Adipocyte (in vitro differentiated cells): Measurements from ENCODE around the gene HS6ST2.

Experiments used
- DNase-seq: peaks from one replicate; pipeline ENCODE4 v3.0.0-alpha.2; 2015; ENCODE audit warnings: low read depth
- H3K27me3 ChIP-seq: replicated peaks from 2 replicates; pipeline ENCODE4 v1.7.0; 2013; ENCODE audit warnings: mild to moderate bottlenecking, low read length, moderate library complexity; ENCODE audit not compliant: control insufficient read depth, insufficient read depth
- H3K36me3 ChIP-seq: 2 replicates; pipeline ENCODE4 v1.7.0; 2013; ENCODE audit warnings: low read length, mild to moderate bottlenecking, moderate library complexity; ENCODE audit not compliant: control insufficient read depth, insufficient read depth, severe bottlenecking
- H3K4me1 ChIP-seq: 2 replicates; pipeline ENCODE4 v1.7.0; 2013; ENCODE audit warnings: mild to moderate bottlenecking, low read length, moderate library complexity; ENCODE audit not compliant: control insufficient read depth, insufficient read depth
- H3K4me3 ChIP-seq: 2 replicates; pipeline ENCODE4 v1.7.0; 2013; ENCODE audit warnings: mild to moderate bottlenecking, low read length, moderate library complexity
- H3K9ac ChIP-seq: 2 replicates; pipeline ENCODE4 v1.7.0; 2013; ENCODE audit warnings: mild to moderate bottlenecking, low read length, moderate library complexity
- H3K9me3 ChIP-seq: 2 replicates; pipeline ENCODE4 v1.7.0; 2013; ENCODE audit warnings: mild to moderate bottlenecking, low read length, moderate library complexity; ENCODE audit not compliant: control insufficient read depth

HS6ST2 gene

GRCh38 chrX:132756439-132756838 lies 202.0 kb downstream of the HS6ST2 start:
- Histone ChIP-seq H3K4me1 (peaks cover 4% of the 10 kb centered on the region), H3K27me3 (peaks cover 51% of the 10 kb centered on the region), H3K9me3 (no peaks in the 10 kb centered on the region), H3K9ac (no peak overlapping the region), H3K36me3 (no peaks in the 10 kb centered on the region), H3K4me3 (no peak overlapping the region)
- DNase-seq: no peak

GRCh38 chrX:132751063-132751690 lies 207.3 kb downstream of the HS6ST2 start:
- no peak for DNase-seq
- Histone ChIP-seq H3K27me3 (peaks cover 61% of the 10 kb centered on the region), H3K9ac (no peak overlapping the region), H3K4me3 (no peak overlapping the region), H3K9me3 (no peaks in the 10 kb centered on the region), H3K4me1 (peaks cover 4% of the 10 kb centered on the region), H3K36me3 (no peaks in the 10 kb centered on the region)

- peaks cover 4% of the 10 kb centered on the region for H3K4me1 ChIP-seq
- no peak for DNase-seq
- H3K9me3 ChIP-seq: no peaks in the 10 kb centered on the region
- no peak overlapping the region for H3K4me3 ChIP-seq
- no peak overlapping the region for H3K9ac ChIP-seq
- peaks cover 55% of the 10 kb centered on the region for H3K27me3 ChIP-seq
- no peaks in the 10 kb centered on the region for H3K36me3 ChIP-seq
These were observed 207.9 kb downstream of the HS6ST2 start for GRCh38 chrX:132750331-132751062.

GRCh38 chrX:132749406-132749805 lies 209.0 kb downstream of the HS6ST2 start:
- Histone ChIP-seq H3K36me3 (no peaks in the 10 kb centered on the region), H3K9me3 (no peaks in the 10 kb centered on the region), H3K4me1 (peaks cover 4% of the 10 kb centered on the region), H3K27me3 (peaks cover 56% of the 10 kb centered on the region), H3K4me3 (no peak overlapping the region), H3K9ac (no peak overlapping the region)
- no peak for DNase-seq

- H3K27me3 ChIP-seq: peaks cover 56% of the 10 kb centered on the region
- H3K9ac ChIP-seq: no peak overlapping the region
- no peak overlapping the region for H3K4me3 ChIP-seq
- H3K4me1 ChIP-seq: peaks cover 4% of the 10 kb centered on the region
- H3K36me3 ChIP-seq: no peaks in the 10 kb centered on the region
- DNase-seq: no peak
- no peaks in the 10 kb centered on the region for H3K9me3 ChIP-seq
These were observed 209.5 kb downstream of the HS6ST2 start for GRCh38 chrX:132748909-132749308.

GRCh38 chrX:132748268-132748667 lies 210.2 kb downstream of the HS6ST2 start:
- H3K9me3 ChIP-seq: no peaks in the 10 kb centered on the region
- H3K9ac ChIP-seq: no peak overlapping the region
- H3K36me3 ChIP-seq: no peaks in the 10 kb centered on the region
- H3K4me1 ChIP-seq: peaks cover 4% of the 10 kb centered on the region
- H3K27me3 ChIP-seq: peaks cover 55% of the 10 kb centered on the region
- H3K4me3 ChIP-seq: no peak overlapping the region
- no peak for DNase-seq

GRCh38 chrX:132745593-132745992 lies 212.8 kb downstream of the HS6ST2 start:
- no peak for DNase-seq
- no peak overlapping the region for H3K9ac ChIP-seq
- no peak overlapping the region for H3K4me3 ChIP-seq
- peaks cover 46% of the 10 kb centered on the region for H3K27me3 ChIP-seq
- no peaks in the 10 kb centered on the region for H3K9me3 ChIP-seq
- H3K36me3 ChIP-seq: no peaks in the 10 kb centered on the region
- H3K4me1 ChIP-seq: no peaks in the 10 kb centered on the region

GRCh38 chrX:132744470-132744869 lies 214.0 kb downstream of the HS6ST2 start:
- peaks cover 46% of the 10 kb centered on the region for H3K27me3 ChIP-seq
- DNase-seq: no peak
- H3K4me1 ChIP-seq: no peaks in the 10 kb centered on the region
- H3K36me3 ChIP-seq: no peaks in the 10 kb centered on the region
- H3K4me3 ChIP-seq: no peak overlapping the region
- H3K9ac ChIP-seq: no peak overlapping the region
- no peaks in the 10 kb centered on the region for H3K9me3 ChIP-seq

GRCh38 chrX:132743086-132743485 lies 215.3 kb downstream of the HS6ST2 start:
- no peak overlapping the region for H3K4me3 ChIP-seq
- no peaks in the 10 kb centered on the region for H3K4me1 ChIP-seq
- no peaks in the 10 kb centered on the region for H3K9me3 ChIP-seq
- H3K9ac ChIP-seq: no peak overlapping the region
- H3K27me3 ChIP-seq: peaks cover 46% of the 10 kb centered on the region
- no peaks in the 10 kb centered on the region for H3K36me3 ChIP-seq
- DNase-seq: no peak

- H3K9ac ChIP-seq: no peak overlapping the region
- no peaks in the 10 kb centered on the region for H3K36me3 ChIP-seq
- no peaks in the 10 kb centered on the region for H3K9me3 ChIP-seq
- DNase-seq: no peak
- H3K27me3 ChIP-seq: peaks cover 49% of the 10 kb centered on the region
- no peak overlapping the region for H3K4me3 ChIP-seq
- H3K4me1 ChIP-seq: no peaks in the 10 kb centered on the region
These were observed 216.2 kb downstream of the HS6ST2 start for GRCh38 chrX:132742246-132742645.

- Histone ChIP-seq H3K9ac (no peak overlapping the region), H3K36me3 (no peaks in the 10 kb centered on the region), H3K27me3 (peaks cover 49% of the 10 kb centered on the region), H3K9me3 (no peaks in the 10 kb centered on the region), H3K4me3 (no peak overlapping the region), H3K4me1 (no peaks in the 10 kb centered on the region)
- no peak for DNase-seq
These were observed 216.7 kb downstream of the HS6ST2 start for GRCh38 chrX:132741689-132742088.
